HepG2 (cell line): ENCODE results near the gene DHX16. TPM values are rescaled to one million over a fixed set of nuclear protein-coding genes. Genes with fewer than 3 reads are reported as not detected.
A peak's percentile ranks its signal among the peaks of the same experiment; 100 is the strongest.

Source experiments
- ARID3A ChIP-seq: IDR thresholded peaks from 2 replicates; pipeline ENCODE4 v1.6.1; 2012; ENCODE audit warnings: low read depth, low read length, improper control_type of control experiment
- DR1 ChIP-seq: sonication (generic); formaldehyde crosslinking; IDR thresholded peaks from 2 replicates; pipeline ENCODE4 v1.8.0; 2021; ENCODE audit warnings: mild to moderate bottlenecking, missing genetic modification reagents, inconsistent platforms
- EED ChIP-seq: sonication (generic); formaldehyde crosslinking; IDR thresholded peaks from 2 replicates; pipeline ENCODE4 v1.5.0; 2020; ENCODE audit warnings: mild to moderate bottlenecking, missing genetic modification reagents
- HOXA7 ChIP-seq: sonication (generic); formaldehyde crosslinking; IDR thresholded peaks from 2 replicates; pipeline ENCODE4 v1.8.1; 2022; ENCODE audit warnings: mild to moderate bottlenecking, missing genetic modification reagents, moderate library complexity
- KLF13 ChIP-seq: sonication (generic); formaldehyde crosslinking; IDR thresholded peaks from 2 replicates; pipeline ENCODE4 v1.4.0; 2020; ENCODE audit warnings: mild to moderate bottlenecking, missing genetic modification reagents
- MLLT10 ChIP-seq: sonication (generic); formaldehyde crosslinking; IDR thresholded peaks from 2 replicates; pipeline ENCODE4 v1.4.0; 2020; ENCODE audit warnings: missing genetic modification reagents
- MNT ChIP-seq: fragments of 450-650 bp; IDR thresholded peaks from 2 replicates; pipeline ENCODE4 v1.6.1; 2016
- NR0B2 ChIP-seq: sonication (generic); formaldehyde crosslinking; IDR thresholded peaks from 2 replicates; pipeline ENCODE4 v1.4.0; 2020; ENCODE audit warnings: mild to moderate bottlenecking, missing genetic modification reagents
- PAWR ChIP-seq: sonication (generic); formaldehyde crosslinking; IDR thresholded peaks from 2 replicates; pipeline ENCODE4 v1.4.0; 2020; ENCODE audit warnings: missing genetic modification reagents, mild to moderate bottlenecking, borderline replicate concordance
- POLR2AphosphoS2 ChIP-seq: IDR thresholded peaks from 2 replicates; pipeline ENCODE4 v1.6.1; 2011; ENCODE audit warnings: low read depth, low read length, improper control_type of control experiment
- PRDM15 ChIP-seq: sonication (generic); formaldehyde crosslinking; IDR thresholded peaks from 2 replicates; pipeline ENCODE4 v1.4.0; 2020; ENCODE audit warnings: missing genetic modification reagents
- RAD51 ChIP-seq: fragments of 450-650 bp; IDR thresholded peaks from 2 replicates; pipeline ENCODE4 v1.6.1; 2016; ENCODE audit warnings: borderline replicate concordance
- SNAI1 ChIP-seq: sonication (generic); formaldehyde crosslinking; IDR thresholded peaks from 2 replicates; pipeline ENCODE4 v1.5.0; 2020; ENCODE audit warnings: mild to moderate bottlenecking, missing genetic modification reagents, borderline replicate concordance
- SP140L ChIP-seq: sonication (generic); formaldehyde crosslinking; IDR thresholded peaks from 2 replicates; pipeline ENCODE4 v1.4.0; 2020; ENCODE audit warnings: missing genetic modification reagents, borderline replicate concordance
- SP5 ChIP-seq: IDR thresholded peaks from 2 replicates; pipeline ENCODE4 v1.6.1; 2016; ENCODE audit warnings: low read depth, borderline replicate concordance
- THYN1 ChIP-seq: sonication (generic); formaldehyde crosslinking; IDR thresholded peaks from 2 replicates; pipeline ENCODE4 v1.8.1; 2023; ENCODE audit warnings: low read depth, mild to moderate bottlenecking, moderate library complexity, missing genetic modification reagents, borderline replicate concordance
- TOE1 ChIP-seq: sonication (generic); formaldehyde crosslinking; IDR thresholded peaks from 2 replicates; pipeline ENCODE4 v1.4.0; 2020; ENCODE audit warnings: mild to moderate bottlenecking, missing genetic modification reagents
- ZBTB26 ChIP-seq: IDR thresholded peaks from 2 replicates; pipeline ENCODE4 v1.6.1; 2016; ENCODE audit warnings: missing compliant biosample characterization, missing genetic modification reagents, borderline replicate concordance
- ZBTB42 ChIP-seq: sonication (generic); formaldehyde crosslinking; IDR thresholded peaks from 2 replicates; pipeline ENCODE4 v1.5.0; 2020; ENCODE audit warnings: mild to moderate bottlenecking, missing genetic modification reagents
- ZNF44 ChIP-seq: sonication (generic); formaldehyde crosslinking; IDR thresholded peaks from 2 replicates; pipeline ENCODE4 v1.5.1; 2020; ENCODE audit warnings: mild to moderate bottlenecking, missing genetic modification reagents
- ZNF883 ChIP-seq: sonication (generic); formaldehyde crosslinking; IDR thresholded peaks from 2 replicates; pipeline ENCODE4 v1.5.1; 2020; ENCODE audit warnings: mild to moderate bottlenecking, missing genetic modification reagents; ENCODE audit errors: not compliant biosample characterization
- polyA plus RNA-seq, 8 experiments: library from polyadenylated mRNA; depleted of rRNA in 3 of 8; stranded (reverse) in 7 of 8; unstranded in 1 of 8; fragments of >200 nt; fragmentation: Illumina TruSeq in 4 of 8; extraction: Trizol in 4 of 8; gene quantifications; 2 replicates each; pipeline versions ENCODE4 v1.2.1 to v1.2.3, GENCODE V29; 2011 to 2016; ENCODE audit warnings: low read depth in 4 of 8, missing spikeins in 1 of 8, mixed read lengths in 1 of 8; ENCODE audit not compliant: insufficient read depth in 1 of 8
- total RNA-seq, 5 experiments: library from RNA; depleted of rRNA; stranded (reverse); fragments of >200 nt; fragmentation: Illumina TruSeq; extraction: Trizol; gene quantifications; 2 replicates each; pipeline ENCODE4 v1.2.3, GENCODE V29; 2016; ENCODE audit warnings: low read depth in 1 of 5

The DHX16 gene
- total and polyA plus RNA-seq, 2 of the 13 experiments (the other 11 are each of a cell fraction or from before 2014, with no cell fraction given), result 57.0 to 58.5 TPM

GRCh38 chr6:30616811-30617564 is 55.8 kb downstream of the DHX16 start, which contains the start of gene PPP1R10 (continued):
- TF ChIP-seq THYN1 (0 out of 2 replicates have a peak, but pooled peaks have one; percentile 49), PAWR (CRISPR knock-in tag) (no peak), RAD51 (peak; percentile 46), ARID3A (no peak), EED (CRISPR knock-in tag) (peak; percentile 72; the same call in 1 of the 2 replicates), PRDM15 (CRISPR knock-in tag) (no peak), POLR2AphosphoS2 (peak; percentile 100), ZNF883 (CRISPR knock-in tag) (no peak), ZNF44 (CRISPR knock-in tag) (peak; percentile 37; the same call in 1 of the 2 replicates), DR1 (peak; percentile 88), MNT (peak; percentile 85), KLF13 (no peak), MLLT10 (CRISPR knock-in tag) (peak; percentile 95; the same call in 1 of the 2 replicates), TOE1 (no peak), SNAI1 (CRISPR knock-in tag) (no peak), SP5 (CRISPR knock-in tag) (peak; percentile 50; the same call in 1 of the 2 replicates), NR0B2 (CRISPR knock-in tag) (no peak), HOXA7 (no peak), ZBTB42 (CRISPR knock-in tag) (no peak), SP140L (CRISPR knock-in tag) (peak; percentile 68; the same call in 1 of the 2 replicates), ZBTB26 (CRISPR knock-in tag) (no peak)
